ENCODE measurements around the gene ZCWPW2. TPM values are rescaled to one million over a fixed set of nuclear protein-coding genes. Genes with fewer than 3 reads are reported as not detected.

The ZCWPW2 gene
- total RNA-seq, 1 experiment from 2014 or later: not detected

DNA sequence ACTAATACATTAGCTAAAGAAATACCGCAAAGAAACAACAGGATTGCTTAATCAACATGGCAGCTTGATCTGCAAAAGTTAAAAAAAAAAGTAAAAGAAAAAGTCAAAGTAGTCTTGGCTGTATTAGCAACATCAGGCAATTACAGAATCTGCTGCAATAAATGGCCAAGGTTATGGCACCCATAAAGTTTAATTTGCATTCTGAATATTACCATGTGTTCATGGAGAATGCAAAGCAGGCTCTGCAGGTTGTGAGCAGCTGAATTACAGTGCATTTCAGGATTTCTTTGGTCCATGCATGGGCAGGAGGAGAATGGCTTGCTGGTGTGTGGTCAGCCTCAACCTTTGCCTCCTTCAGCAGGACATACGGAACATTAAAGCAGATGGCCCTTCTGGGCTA, 199.2 kb downstream of the ZCWPW2 start:
- Mint-ChIP-seq H3K9me3 (ENCODE audit: low read depth, unreplicated experiment) (peaks cover 5% of the 10 kb centered on the region), H3K27me3 (ENCODE audit: unreplicated experiment) (no peaks in the 10 kb centered on the region), H3K36me3 (ENCODE audit: insufficient read depth, unreplicated experiment) (no peaks in the 10 kb centered on the region), H3K27ac (ENCODE audit: unreplicated experiment) (no peak overlapping the region), H3K4me3 (ENCODE audit: low read depth, unreplicated experiment) (no peak overlapping the region), H3K4me1 (ENCODE audit: low read depth, unreplicated experiment) (no peaks in the 10 kb centered on the region)
- CTCF ChIA-PET: no interaction called here
- DNase-seq: no peak
- no TSS peak for BruUV-seq (replicated peaks)
- intact Hi-C loops (cut with micrococcal nuclease; ENCODE audit: unreplicated experiment): no loop called here
- TF ChIP-seq CTCF (IDR thresholded peaks at IDR 0.05; ENCODE audit: unreplicated experiment): no peak

DNA sequence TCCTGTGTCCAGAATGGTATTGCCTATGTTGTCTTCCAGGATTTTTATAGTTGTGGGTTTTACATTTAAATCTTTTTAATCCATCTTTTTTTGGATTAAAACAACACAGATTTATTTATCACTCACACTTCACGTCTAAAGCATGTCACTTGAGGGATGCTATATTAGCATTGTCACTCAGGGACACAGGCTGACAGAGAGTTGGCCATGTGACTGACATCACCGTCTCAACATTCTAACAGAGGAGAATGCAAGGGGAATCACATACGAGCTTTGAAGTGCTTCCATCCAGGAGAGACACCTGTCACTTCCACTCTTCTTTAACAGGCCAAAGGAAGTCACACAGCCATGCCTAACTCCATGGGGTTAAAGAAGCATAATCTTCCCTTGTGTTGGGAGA, 204.7 kb downstream of the ZCWPW2 start:
- Mint-ChIP-seq H3K27me3 (ENCODE audit: unreplicated experiment) (no peaks in the 10 kb centered on the region), H3K36me3 (ENCODE audit: insufficient read depth, unreplicated experiment) (no peaks in the 10 kb centered on the region), H3K27ac (ENCODE audit: unreplicated experiment) (no peak overlapping the region), H3K9me3 (ENCODE audit: low read depth, unreplicated experiment) (peaks cover 5% of the 10 kb centered on the region), H3K4me1 (ENCODE audit: low read depth, unreplicated experiment) (no peaks in the 10 kb centered on the region), H3K4me3 (ENCODE audit: low read depth, unreplicated experiment) (no peak overlapping the region)
- no peak for DNase-seq
- CTCF ChIA-PET: no interaction called here
- BruUV-seq (replicated peaks): no TSS peak
- intact Hi-C loops (cut with micrococcal nuclease; ENCODE audit: unreplicated experiment): no loop called here
- TF ChIP-seq CTCF (IDR thresholded peaks at IDR 0.05; ENCODE audit: unreplicated experiment): no peak

GRCh38 chr3:28556195-28556594, 207.7 kb downstream of the ZCWPW2 start:
- CTCF ChIA-PET: no interaction called here
- peaks cover 5% of the 10 kb centered on the region for H3K9me3 Mint-ChIP-seq (ENCODE audit: low read depth, unreplicated experiment)
- H3K4me3 Mint-ChIP-seq (ENCODE audit: low read depth, unreplicated experiment): no peak overlapping the region
- no peak for DNase-seq
- TF ChIP-seq CTCF (IDR thresholded peaks at IDR 0.05; ENCODE audit: unreplicated experiment): no peak
- H3K4me1 Mint-ChIP-seq (ENCODE audit: low read depth, unreplicated experiment): no peaks in the 10 kb centered on the region
- no peaks in the 10 kb centered on the region for H3K27me3 Mint-ChIP-seq (ENCODE audit: unreplicated experiment)
- BruUV-seq (replicated peaks): no TSS peak
- intact Hi-C loops (cut with micrococcal nuclease; ENCODE audit: unreplicated experiment): loop anchor here (5.0 kb wide), 1 partner anchor 171 kb away; no protein-coding TSS in a partner anchor
- no peaks in the 10 kb centered on the region for H3K36me3 Mint-ChIP-seq (ENCODE audit: insufficient read depth, unreplicated experiment)
- H3K27ac Mint-ChIP-seq (ENCODE audit: unreplicated experiment): no peak overlapping the region

GRCh38 chr3:28564211-28564610, 215.7 kb downstream of the ZCWPW2 start:
- no peak for DNase-seq
- Mint-ChIP-seq H3K27ac (ENCODE audit: unreplicated experiment) (no peak overlapping the region), H3K4me3 (ENCODE audit: low read depth, unreplicated experiment) (no peak overlapping the region), H3K36me3 (ENCODE audit: insufficient read depth, unreplicated experiment) (no peaks in the 10 kb centered on the region), H3K4me1 (ENCODE audit: low read depth, unreplicated experiment) (no peaks in the 10 kb centered on the region), H3K27me3 (ENCODE audit: unreplicated experiment) (no peaks in the 10 kb centered on the region), H3K9me3 (ENCODE audit: low read depth, unreplicated experiment) (peaks cover 4% of the 10 kb centered on the region)
- no TSS peak for BruUV-seq (replicated peaks)
- no peak for TF ChIP-seq CTCF (IDR thresholded peaks at IDR 0.05; ENCODE audit: unreplicated experiment)
- CTCF ChIA-PET: no interaction called here
- intact Hi-C loops (cut with micrococcal nuclease; ENCODE audit: unreplicated experiment): no loop called here

DNA sequence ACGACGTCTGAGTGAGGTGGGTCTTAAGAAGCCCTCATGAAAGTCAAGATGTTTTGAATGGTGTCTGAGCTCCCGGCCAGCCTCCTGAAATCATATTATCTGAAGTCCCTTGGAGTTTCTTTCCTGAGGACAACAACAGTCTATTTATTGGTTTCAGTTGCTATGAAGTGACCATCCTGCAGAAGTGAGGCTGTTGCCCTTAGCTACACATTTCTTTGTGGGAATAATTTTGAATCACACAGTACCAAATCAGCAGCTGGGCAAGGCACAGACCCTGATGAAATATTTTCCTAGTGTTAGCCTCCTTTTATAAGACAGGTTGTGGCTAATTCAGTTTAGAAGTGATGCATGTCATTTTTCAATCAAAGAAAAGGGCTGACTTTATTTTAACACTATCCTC, 220.8 kb downstream of the ZCWPW2 start:
- no peak overlapping the region for H3K27ac Mint-ChIP-seq (ENCODE audit: unreplicated experiment)
- CTCF ChIA-PET: no interaction called here
- no peaks in the 10 kb centered on the region for H3K9me3 Mint-ChIP-seq (ENCODE audit: low read depth, unreplicated experiment)
- TF ChIP-seq CTCF (IDR thresholded peaks at IDR 0.05; ENCODE audit: unreplicated experiment): no peak
- no peak overlapping the region for H3K4me3 Mint-ChIP-seq (ENCODE audit: low read depth, unreplicated experiment)
- no peaks in the 10 kb centered on the region for H3K36me3 Mint-ChIP-seq (ENCODE audit: insufficient read depth, unreplicated experiment)
- no peak for DNase-seq
- no peaks in the 10 kb centered on the region for H3K27me3 Mint-ChIP-seq (ENCODE audit: unreplicated experiment)
- BruUV-seq (replicated peaks): no TSS peak
- no peaks in the 10 kb centered on the region for H3K4me1 Mint-ChIP-seq (ENCODE audit: low read depth, unreplicated experiment)
- intact Hi-C loops (cut with micrococcal nuclease; ENCODE audit: unreplicated experiment): no loop called here

Data from Calu3 (cell line).